BE2C (cell line): Measurements from ENCODE around the gene WT1.
"Not testable (repeated sequence)": the region's sequence is repeated elsewhere in the genome, so short reads cannot be mapped to it uniquely, and the experiment has no call there.

Experiments
- DNase-seq: peaks from one replicate; pipeline ENCODE4 v3.0.0-alpha.2; 2020
- H3K27me3 ChIP-seq: fragments of 250-450 bp; sonication (Bioruptor Pico); 2 replicates; pipeline ENCODE4 v1.5.1; 2020; ENCODE audit warnings: mild to moderate bottlenecking
- H3K36me3 ChIP-seq: fragments of 250-450 bp; sonication (Bioruptor Pico); 2 replicates; pipeline ENCODE4 v1.5.1; 2020; ENCODE audit warnings: mild to moderate bottlenecking
- H3K4me1 ChIP-seq: fragments of 250-450 bp; sonication (Bioruptor Pico); 2 replicates; pipeline ENCODE4 v1.5.1; 2020
- H3K4me3 ChIP-seq: 2 replicates; pipeline ENCODE4 v1.5.1; 2011; ENCODE audit warnings: low read depth, low read length
- H3K9me3 ChIP-seq: fragments of 250-450 bp; sonication (Bioruptor Pico); 2 replicates; pipeline ENCODE4 v1.5.1; 2020
- TF ChIP-seq, protein P1 (sequence below): IDR thresholded peaks from 2 replicates; pipeline ENCODE4 v1.5.1; 2012; ENCODE audit warnings: mild to moderate bottlenecking, low read depth, low read length

Gene WT1

GRCh38 chr11:32382339-32383049 lies 52.8 kb downstream of the WT1 start:
- Histone ChIP-seq H3K9me3 (no peaks in the 10 kb centered on the region), H3K36me3 (no peaks in the 10 kb centered on the region), H3K4me1 (peaks cover 6% of the 10 kb centered on the region; the same call in 1 of the 2 replicates), H3K27me3 (no peaks in the 10 kb centered on the region), H3K4me3 (no peak overlapping the region)
- no peak for DNase-seq
- TF ChIP-seq, protein P1, sequence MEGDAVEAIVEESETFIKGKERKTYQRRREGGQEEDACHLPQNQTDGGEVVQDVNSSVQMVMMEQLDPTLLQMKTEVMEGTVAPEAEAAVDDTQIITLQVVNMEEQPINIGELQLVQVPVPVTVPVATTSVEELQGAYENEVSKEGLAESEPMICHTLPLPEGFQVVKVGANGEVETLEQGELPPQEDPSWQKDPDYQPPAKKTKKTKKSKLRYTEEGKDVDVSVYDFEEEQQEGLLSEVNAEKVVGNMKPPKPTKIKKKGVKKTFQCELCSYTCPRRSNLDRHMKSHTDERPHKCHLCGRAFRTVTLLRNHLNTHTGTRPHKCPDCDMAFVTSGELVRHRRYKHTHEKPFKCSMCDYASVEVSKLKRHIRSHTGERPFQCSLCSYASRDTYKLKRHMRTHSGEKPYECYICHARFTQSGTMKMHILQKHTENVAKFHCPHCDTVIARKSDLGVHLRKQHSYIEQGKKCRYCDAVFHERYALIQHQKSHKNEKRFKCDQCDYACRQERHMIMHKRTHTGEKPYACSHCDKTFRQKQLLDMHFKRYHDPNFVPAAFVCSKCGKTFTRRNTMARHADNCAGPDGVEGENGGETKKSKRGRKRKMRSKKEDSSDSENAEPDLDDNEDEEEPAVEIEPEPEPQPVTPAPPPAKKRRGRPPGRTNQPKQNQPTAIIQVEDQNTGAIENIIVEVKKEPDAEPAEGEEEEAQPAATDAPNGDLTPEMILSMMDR: no peak

- Histone ChIP-seq H3K4me3 (no peak overlapping the region), H3K9me3 (no peaks in the 10 kb centered on the region), H3K27me3 (no peaks in the 10 kb centered on the region), H3K36me3 (no peaks in the 10 kb centered on the region), H3K4me1 (peaks cover under 1% of the 10 kb centered on the region; the same call in 1 of the 2 replicates)
- TF ChIP-seq, protein P1: no peak
- no peak for DNase-seq
Measured at GRCh38 chr11:32381179-32381578, 54.2 kb downstream of the WT1 start.

GRCh38 chr11:32379719-32380118 lies 55.6 kb downstream of the WT1 start:
- TF ChIP-seq, protein P1: no peak
- Histone ChIP-seq H3K27me3 (no peaks in the 10 kb centered on the region), H3K4me3 (no peak overlapping the region), H3K4me1 (no peaks in the 10 kb centered on the region), H3K36me3 (no peaks in the 10 kb centered on the region), H3K9me3 (no peaks in the 10 kb centered on the region)
- DNase-seq: peak; percentile 43

DNA sequence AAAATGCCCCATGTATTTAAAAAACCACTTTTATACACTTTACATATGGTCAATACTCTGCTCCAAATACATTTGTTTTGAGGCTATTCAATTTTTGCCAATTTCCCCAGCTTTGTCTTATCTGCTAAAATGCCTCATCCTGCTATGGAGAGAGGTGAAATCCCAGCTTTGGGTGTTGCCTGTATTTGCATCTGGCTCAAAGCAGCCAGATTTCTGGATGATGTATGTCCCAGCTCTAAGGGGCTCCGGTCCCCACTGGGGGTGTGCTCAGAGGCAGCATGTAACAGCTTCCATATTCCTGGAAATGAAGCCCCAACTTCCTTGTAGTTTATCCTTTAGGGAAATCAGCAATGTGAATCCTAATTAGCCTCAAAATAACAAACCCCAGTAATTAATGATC lies 59.5 kb downstream of the WT1 start:
- Histone ChIP-seq H3K27me3 (no peaks in the 10 kb centered on the region), H3K36me3 (no peaks in the 10 kb centered on the region), H3K4me3 (no peak overlapping the region), H3K4me1 (no peaks in the 10 kb centered on the region), H3K9me3 (no peaks in the 10 kb centered on the region)
- TF ChIP-seq, protein P1: no peak
- DNase-seq: no peak

- no peak overlapping the region for H3K4me3 ChIP-seq
- peak; percentile 63 for DNase-seq
Measured at GRCh38 chr11:32374261-32374711, 61.1 kb downstream of the WT1 start.

DNA sequence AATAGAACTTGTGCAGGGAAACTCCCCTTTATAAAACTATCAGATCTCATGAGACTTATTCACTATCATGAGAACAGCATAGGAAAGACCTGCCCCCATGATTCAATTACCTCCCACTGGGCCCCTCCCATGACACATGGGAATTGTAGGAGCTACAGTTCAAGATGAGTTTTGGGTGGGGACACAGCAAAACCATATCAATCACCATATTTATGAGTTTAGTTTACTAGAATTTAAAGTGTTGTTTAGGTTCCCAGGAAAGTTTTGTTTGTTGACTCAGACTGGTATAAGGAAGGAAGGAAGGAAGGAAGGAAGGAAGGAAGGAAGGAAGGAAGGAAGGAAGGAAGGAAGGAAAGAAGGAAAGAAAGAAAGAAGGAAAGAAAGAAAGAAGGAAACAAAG lies 65.4 kb downstream of the WT1 start:
- not testable (repeated sequence) for H3K4me3 ChIP-seq, H3K27me3 ChIP-seq, H3K4me1 ChIP-seq, H3K36me3 ChIP-seq, H3K9me3 ChIP-seq, DNase-seq

More at GRCh38 chr11:32374261-32374711, 61.1 kb downstream of the WT1 start:
- TF ChIP-seq, protein P1: peak; percentile 75
- Histone ChIP-seq H3K4me1 (no peaks in the 10 kb centered on the region), H3K9me3 (no peaks in the 10 kb centered on the region), H3K27me3 (no peaks in the 10 kb centered on the region), H3K36me3 (no peaks in the 10 kb centered on the region)
